Naive thymus-derived CD4-positive, alpha-beta T cell (primary cell): ENCODE data around the gene MAPKAP1. TPM values are rescaled to one million over a fixed set of nuclear protein-coding genes. Genes with fewer than 3 reads are reported as not detected.

Experiments used
- ATAC-seq: fragments of 150-1000 bp; cut with Tn5 transposase; 2 replicates; pipeline ENCODE4 v1.10.0; 2021; ENCODE audit warnings: mild to moderate bottlenecking, moderate library complexity
- CTCF ChIA-PET: fragments of 350-600 bp; sonication (Branson Sonifier 250); formaldehyde crosslinking; loops from one replicate; lab custom pipeline; 2021; ENCODE audit warnings: antibody characterized with exemption; lab: Charles Lee
- POLR2A ChIA-PET: fragments of 350-600 bp; sonication (Branson Sonifier 250); formaldehyde crosslinking; loops from one replicate; lab custom pipeline; 2021; ENCODE audit warnings: antibody characterized with exemption, inconsistent platforms; lab: Charles Lee
- DNase-seq, 9 donors: peaks; one replicate each; pipeline versions ENCODE4 v3.0.0 to v3.0.0-alpha.2; 2020 to 2022; ENCODE audit warnings: mixed read lengths in 1 of 9
- H3K27ac ChIP-seq: one replicate; pipeline ENCODE4 v1.7.0; 2013; ENCODE audit warnings: mild to moderate bottlenecking, low read depth, low read length, moderate library complexity
- H3K27me3 ChIP-seq, 2 donors: one replicate each; pipeline ENCODE4 v1.7.0; 2013; ENCODE audit warnings: low read length in 2 of 2, mild to moderate bottlenecking in 2 of 2, moderate library complexity in 2 of 2; ENCODE audit not compliant: control insufficient read depth in 2 of 2, insufficient read depth in 2 of 2
- H3K36me3 ChIP-seq, 3 experiments: 1 replicate in 2 of 3; 2 replicates in 1 of 3; pipeline ENCODE4 v1.7.0; 2013; ENCODE audit warnings: low read length in 3 of 3, mild to moderate bottlenecking in 3 of 3, moderate library complexity in 1 of 3; ENCODE audit not compliant: insufficient read depth in 3 of 3, control insufficient read depth in 2 of 3
- H3K4me1 ChIP-seq, 2 donors: one replicate each; pipeline ENCODE4 v1.7.0; 2013; ENCODE audit warnings: low read length in 2 of 2, mild to moderate bottlenecking in 2 of 2, moderate library complexity in 1 of 2; ENCODE audit not compliant: control insufficient read depth in 2 of 2, insufficient read depth in 2 of 2
- H3K4me3 ChIP-seq: 2 replicates; pipeline ENCODE4 v1.7.0; 2013; ENCODE audit warnings: mild to moderate bottlenecking, low read length
- H3K9me3 ChIP-seq, 3 experiments: 1 replicate in 2 of 3; 2 replicates in 1 of 3; pipeline ENCODE4 v1.7.0; 2013; ENCODE audit warnings: low read length in 3 of 3; ENCODE audit not compliant: control insufficient read depth in 2 of 3
- H3K27ac Mint-ChIP-seq, 9 donors: one replicate each; pipeline ENCODE4 v1.8.0; 2020 to 2022; ENCODE audit warnings: mixed read lengths in 9 of 9, mild to moderate bottlenecking in 8 of 9, moderate library complexity in 5 of 9, inconsistent platforms in 2 of 9
- H3K27me3 Mint-ChIP-seq, 5 donors: one replicate each; pipeline ENCODE4 v1.8.0; 2021 to 2022; ENCODE audit warnings: mixed read lengths in 5 of 5, mild to moderate bottlenecking in 1 of 5
- H3K36me3 Mint-ChIP-seq, 5 donors: one replicate each; pipeline ENCODE4 v1.8.0; 2020 to 2022; ENCODE audit warnings: mixed read lengths in 5 of 5, mild to moderate bottlenecking in 3 of 5, inconsistent platforms in 1 of 5
- H3K4me1 Mint-ChIP-seq, 7 donors: one replicate each; pipeline ENCODE4 v1.8.0; 2020 to 2022; ENCODE audit warnings: mixed read lengths in 7 of 7, mild to moderate bottlenecking in 3 of 7, inconsistent platforms in 1 of 7
- H3K4me3 Mint-ChIP-seq, 10 donors: one replicate each; pipeline ENCODE4 v1.8.0; 2020 to 2022; ENCODE audit warnings: mild to moderate bottlenecking in 10 of 10, mixed read lengths in 10 of 10, moderate library complexity in 6 of 10, inconsistent platforms in 2 of 10
- H3K9me3 Mint-ChIP-seq, 11 donors: one replicate each; pipeline ENCODE4 v1.8.0; 2020 to 2022; ENCODE audit warnings: mixed read lengths in 11 of 11, mild to moderate bottlenecking in 4 of 11, inconsistent platforms in 1 of 11, moderate library complexity in 1 of 11
- intact Hi-C, 2 donors: fragments of 100-400 bp; cut with micrococcal nuclease; formaldehyde crosslinking; loops; one replicate each; pipeline ENCODE4 v1.15.1; 2023
- polyA plus RNA-seq, 2 donors: library from polyadenylated mRNA; unstranded; fragments of 300-500 nt; fragmentation: Illumina TruSeq; gene quantifications; one replicate each; pipeline ENCODE4 v1.2.3, GENCODE V29; 2021
- total RNA-seq, 6 experiments: library from RNA in 5 of 6; stranded (reverse) in 5 of 6; gene quantifications; 1 replicate in 5 of 6; 2 replicates in 1 of 6; pipeline ENCODE4 v1.2.3 and lab custom pipeline; 2021 to 2026

MAPKAP1 gene
- total and polyA plus RNA-seq, 7 experiments from 2014 or later: 41.3 to 73.6 (median 55.8) TPM

GRCh38 chr9:125467116-125467740 lies 239.8 kb downstream of the MAPKAP1 start:
- Mint-ChIP-seq H3K27ac (no peak overlapping the region), H3K4me3 (no peak overlapping the region), H3K4me1 (no peaks in the 10 kb centered on the region), H3K36me3 (peaks cover 0 to 31% (median 20%) of the 10 kb centered on the region in 5 donors), H3K9me3 (no peaks in the 10 kb centered on the region), H3K27me3 (no peaks in the 10 kb centered on the region)
- ATAC-seq: no peak
- POLR2A ChIA-PET: no interaction called here
- no peaks in the 10 kb centered on the region for H3K4me1 ChIP-seq
- H3K36me3 ChIP-seq: peaks cover 0 to 40% (median 0%) of the 10 kb centered on the region in 3 experiments
- H3K27me3 ChIP-seq: no peaks in the 10 kb centered on the region
- H3K4me3 ChIP-seq: no peak overlapping the region
- intact Hi-C loops: no loop called here
- no peaks in the 10 kb centered on the region for H3K9me3 ChIP-seq
- DNase-seq: no peak
- CTCF ChIA-PET: interaction anchor here (0.6 kb wide), 1 partner anchor 259 kb away, joined by 3 read pairs; no protein-coding TSS in a partner anchor
- no peak overlapping the region for H3K27ac ChIP-seq

- ChIA-PET CTCF (no interaction called here), POLR2A (no interaction called here)
- Histone ChIP-seq H3K36me3 (peaks cover 0 to 42% (median 0%) of the 10 kb centered on the region in 3 experiments), H3K4me3 (no peak overlapping the region), H3K27me3 (no peaks in the 10 kb centered on the region), H3K9me3 (no peaks in the 10 kb centered on the region), H3K27ac (no peak overlapping the region), H3K4me1 (no peaks in the 10 kb centered on the region)
- Mint-ChIP-seq H3K4me1 (no peaks in the 10 kb centered on the region), H3K36me3 (peaks cover 2 to 40% (median 27%) of the 10 kb centered on the region in 5 donors), H3K9me3 (no peaks in the 10 kb centered on the region), H3K27ac (no peak overlapping the region), H3K4me3 (no peak overlapping the region), H3K27me3 (no peaks in the 10 kb centered on the region)
- ATAC-seq (no peak), DNase-seq (no peak)
- intact Hi-C loops: no loop called here
Observed at GRCh38 chr9:125466411-125466810, 240.6 kb downstream of the MAPKAP1 start.

- H3K4me1 ChIP-seq: no peaks in the 10 kb centered on the region
- no peak overlapping the region for H3K27ac Mint-ChIP-seq
- H3K4me3 ChIP-seq: no peak overlapping the region
- ATAC-seq (no peak), DNase-seq (no peak)
- ChIA-PET CTCF (no interaction called here), POLR2A (interaction anchor here (0.6 kb wide), 1 partner anchor 25 kb away, joined by 3 read pairs; no protein-coding TSS in a partner anchor)
- H3K9me3 ChIP-seq: no peaks in the 10 kb centered on the region
- peaks cover 10 to 47% (median 39%) of the 10 kb centered on the region in 5 donors for H3K36me3 Mint-ChIP-seq
- H3K27me3 ChIP-seq: no peaks in the 10 kb centered on the region
- H3K4me3 Mint-ChIP-seq: no peak overlapping the region
- H3K4me1 Mint-ChIP-seq: no peaks in the 10 kb centered on the region
- no peaks in the 10 kb centered on the region for H3K27me3 Mint-ChIP-seq
- peaks cover 0 to 49% (median 0%) of the 10 kb centered on the region in 3 experiments for H3K36me3 ChIP-seq
- intact Hi-C loops: no loop called here
- no peak overlapping the region for H3K27ac ChIP-seq
- peaks cover 0 to 9% (median 1%) of the 10 kb centered on the region in 11 donors for H3K9me3 Mint-ChIP-seq
Observed at GRCh38 chr9:125464591-125465385, 242.2 kb downstream of the MAPKAP1 start.

GRCh38 chr9:125463926-125464325 lies 243.1 kb downstream of the MAPKAP1 start:
- ChIA-PET CTCF (no interaction called here), POLR2A (no interaction called here)
- ATAC-seq (no peak), DNase-seq (no peak)
- H3K4me3 Mint-ChIP-seq: no peak overlapping the region
- H3K27ac Mint-ChIP-seq: no peak overlapping the region
- Histone ChIP-seq H3K27ac (no peak overlapping the region), H3K27me3 (no peaks in the 10 kb centered on the region), H3K36me3 (peaks cover 0 to 49% (median 0%) of the 10 kb centered on the region in 3 experiments), H3K4me3 (no peak overlapping the region), H3K4me1 (no peaks in the 10 kb centered on the region), H3K9me3 (no peaks in the 10 kb centered on the region)
- H3K36me3 Mint-ChIP-seq: peaks cover 12 to 43% (median 39%) of the 10 kb centered on the region in 5 donors
- peaks cover 0 to 13% (median 2%) of the 10 kb centered on the region in 11 donors for H3K9me3 Mint-ChIP-seq
- no peaks in the 10 kb centered on the region for H3K4me1 Mint-ChIP-seq
- intact Hi-C loops: no loop called here
- no peaks in the 10 kb centered on the region for H3K27me3 Mint-ChIP-seq

- H3K9me3 ChIP-seq: no peaks in the 10 kb centered on the region
- H3K36me3 Mint-ChIP-seq: peaks cover 13 to 48% (median 41%) of the 10 kb centered on the region in 5 donors
- no peak for ATAC-seq
- H3K4me1 ChIP-seq: no peaks in the 10 kb centered on the region
- intact Hi-C loops: no loop called here
- H3K27me3 Mint-ChIP-seq: no peaks in the 10 kb centered on the region
- DNase-seq: no peak
- H3K36me3 ChIP-seq: peaks cover 0 to 49% (median 0%) of the 10 kb centered on the region in 3 experiments
- H3K4me3 Mint-ChIP-seq: no peak overlapping the region
- POLR2A ChIA-PET: no interaction called here
- no peak overlapping the region for H3K4me3 ChIP-seq
- H3K4me1 Mint-ChIP-seq: no peaks in the 10 kb centered on the region
- H3K9me3 Mint-ChIP-seq: peaks cover 0 to 15% (median 5%) of the 10 kb centered on the region in 11 donors
- H3K27ac ChIP-seq: no peak overlapping the region
- CTCF ChIA-PET: no interaction called here
- no peak overlapping the region for H3K27ac Mint-ChIP-seq
- no peaks in the 10 kb centered on the region for H3K27me3 ChIP-seq
Observed at GRCh38 chr9:125462861-125463291, 244.1 kb downstream of the MAPKAP1 start.

GRCh38 chr9:125461636-125462190 lies 245.3 kb downstream of the MAPKAP1 start:
- Mint-ChIP-seq H3K27ac (no peak overlapping the region), H3K36me3 (peaks cover 15 to 57% (median 46%) of the 10 kb centered on the region in 5 donors), H3K27me3 (no peaks in the 10 kb centered on the region), H3K4me1 (no peaks in the 10 kb centered on the region), H3K4me3 (no peak overlapping the region), H3K9me3 (peaks cover 0 to 24% (median 10%) of the 10 kb centered on the region in 11 donors)
- DNase-seq (no peak), ATAC-seq (no peak)
- Histone ChIP-seq H3K9me3 (peaks cover 0 to 3% (median 0%) of the 10 kb centered on the region in 3 experiments), H3K36me3 (peaks cover 0 to 38% (median 0%) of the 10 kb centered on the region in 3 experiments), H3K4me3 (no peak overlapping the region), H3K4me1 (no peaks in the 10 kb centered on the region), H3K27ac (no peak overlapping the region), H3K27me3 (no peaks in the 10 kb centered on the region)
- CTCF ChIA-PET: no interaction called here
- intact Hi-C loops: no loop called here
- POLR2A ChIA-PET: no interaction called here
